Measurements from ENCODE around the gene BRAF.
A peak's percentile ranks its signal among the peaks of the same experiment; 100 is the strongest.
"Not testable (repeated sequence)": the region's sequence is repeated elsewhere in the genome, so short reads cannot be mapped to it uniquely, and the experiment has no call there.

Gene BRAF

DNA sequence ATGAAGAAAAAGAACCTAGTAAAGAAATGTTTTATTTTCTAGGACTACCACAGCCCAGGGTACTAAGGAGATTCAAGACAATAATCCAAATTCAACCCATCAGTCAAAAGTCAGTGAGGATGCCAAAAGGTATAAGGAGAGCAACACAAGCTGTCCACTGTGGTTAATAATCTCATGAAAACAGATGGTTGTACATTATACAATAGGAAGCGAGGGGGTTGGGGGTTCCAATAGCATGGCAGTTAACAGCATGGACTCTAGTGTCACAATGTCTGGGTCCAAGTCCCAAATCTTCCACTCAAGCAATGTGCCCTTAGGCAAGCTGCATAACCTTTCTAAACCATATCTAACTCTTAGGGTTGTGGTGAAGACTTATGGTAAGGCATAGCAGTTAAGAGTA, 35.1 kb downstream of the BRAF start:
- TF ChIP-seq, protein P1, sequence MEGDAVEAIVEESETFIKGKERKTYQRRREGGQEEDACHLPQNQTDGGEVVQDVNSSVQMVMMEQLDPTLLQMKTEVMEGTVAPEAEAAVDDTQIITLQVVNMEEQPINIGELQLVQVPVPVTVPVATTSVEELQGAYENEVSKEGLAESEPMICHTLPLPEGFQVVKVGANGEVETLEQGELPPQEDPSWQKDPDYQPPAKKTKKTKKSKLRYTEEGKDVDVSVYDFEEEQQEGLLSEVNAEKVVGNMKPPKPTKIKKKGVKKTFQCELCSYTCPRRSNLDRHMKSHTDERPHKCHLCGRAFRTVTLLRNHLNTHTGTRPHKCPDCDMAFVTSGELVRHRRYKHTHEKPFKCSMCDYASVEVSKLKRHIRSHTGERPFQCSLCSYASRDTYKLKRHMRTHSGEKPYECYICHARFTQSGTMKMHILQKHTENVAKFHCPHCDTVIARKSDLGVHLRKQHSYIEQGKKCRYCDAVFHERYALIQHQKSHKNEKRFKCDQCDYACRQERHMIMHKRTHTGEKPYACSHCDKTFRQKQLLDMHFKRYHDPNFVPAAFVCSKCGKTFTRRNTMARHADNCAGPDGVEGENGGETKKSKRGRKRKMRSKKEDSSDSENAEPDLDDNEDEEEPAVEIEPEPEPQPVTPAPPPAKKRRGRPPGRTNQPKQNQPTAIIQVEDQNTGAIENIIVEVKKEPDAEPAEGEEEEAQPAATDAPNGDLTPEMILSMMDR (IDR thresholded peaks at IDR 0.05; ENCODE audit: insufficient read depth, low read depth, low read length, missing control alignments) = no peak
- no peak for DNase-seq (ENCODE audit: low read depth)
- no peak overlapping the region for H3K4me3 ChIP-seq (ENCODE audit: low read depth, low read length)

DNA sequence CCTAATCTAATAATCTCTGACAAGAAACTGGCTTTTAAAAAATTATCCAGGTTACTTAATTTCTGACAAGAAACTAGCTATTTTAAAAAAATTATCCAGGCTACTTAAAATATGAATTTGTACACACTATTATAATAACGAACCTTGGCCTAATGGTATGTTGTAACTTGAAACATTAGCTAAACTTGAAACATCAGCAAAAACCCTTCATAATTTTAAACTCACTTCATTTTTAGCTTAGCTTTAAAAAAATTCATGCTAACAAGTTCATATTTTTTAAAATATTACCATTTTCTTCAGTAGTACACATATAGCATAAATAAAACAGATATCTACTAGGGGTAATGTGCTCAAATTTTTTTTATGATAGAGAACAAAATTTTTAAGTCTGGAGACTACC, 35.6 kb downstream of the BRAF start:
- H3K4me3 ChIP-seq (ENCODE audit: low read depth, low read length) = no peak overlapping the region
- TF ChIP-seq, protein P1 (IDR thresholded peaks at IDR 0.05; ENCODE audit: insufficient read depth, low read depth, low read length, missing control alignments) = no peak
- DNase-seq (ENCODE audit: low read depth) = no peak

DNA sequence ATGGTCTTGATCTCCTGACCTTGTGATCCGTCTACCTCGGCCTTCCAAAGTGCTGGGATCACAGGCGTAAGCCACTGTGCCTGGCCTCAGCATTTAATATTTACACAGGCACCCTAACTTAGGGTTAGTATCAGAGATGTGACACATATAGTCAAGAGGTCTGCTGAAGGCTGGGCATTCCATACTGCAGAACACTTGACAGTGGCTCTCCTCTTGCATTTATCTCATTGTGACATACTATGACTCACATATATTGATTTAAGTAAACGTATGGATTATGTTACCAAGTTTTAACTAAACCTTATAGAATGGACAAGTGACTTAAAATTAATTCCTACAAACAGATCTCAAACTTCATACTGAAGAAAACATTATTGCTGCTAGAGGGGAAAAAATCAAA, 36.6 kb downstream of the BRAF start:
- TF ChIP-seq, protein P1 (IDR thresholded peaks at IDR 0.05; ENCODE audit: insufficient read depth, low read depth, low read length, missing control alignments) = no peak
- no peak for DNase-seq (ENCODE audit: low read depth)

DNA sequence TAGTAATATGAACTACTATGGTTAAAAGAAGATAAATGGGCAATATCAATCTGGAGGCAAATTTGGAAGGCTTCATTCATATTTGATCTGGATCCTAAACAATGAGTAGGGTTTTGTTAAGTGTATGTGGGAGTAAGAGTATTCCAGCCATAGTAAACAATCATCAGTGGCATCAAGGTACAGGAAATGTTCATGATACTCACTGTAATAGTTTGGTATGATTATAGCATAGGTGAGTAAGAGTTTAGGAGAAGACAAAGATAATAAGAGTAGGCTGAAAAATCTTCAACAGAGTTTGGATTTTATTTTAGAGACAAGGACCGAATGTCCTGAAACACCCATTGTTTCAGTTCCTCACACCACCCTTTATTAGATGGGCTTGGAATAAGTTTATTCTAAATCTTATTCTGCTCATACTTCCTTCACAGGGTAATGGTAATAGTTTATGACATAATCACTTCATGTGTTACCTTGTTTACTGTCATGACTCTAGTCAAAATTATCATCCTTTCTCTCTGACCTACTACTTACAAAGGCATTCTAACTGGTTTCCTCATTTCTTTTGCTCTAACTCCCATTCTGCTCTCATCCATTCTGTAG, 38.9 kb downstream of the BRAF start:
- TF ChIP-seq, protein P1 (IDR thresholded peaks at IDR 0.05; ENCODE audit: insufficient read depth, low read depth, low read length, missing control alignments) = no peak
- H3K4me3 ChIP-seq (ENCODE audit: low read depth, low read length) = no peak overlapping the region
- no peak for DNase-seq (ENCODE audit: low read depth)

More for the DNA sequence above, 36.6 kb downstream of the BRAF start:
- H3K4me3 ChIP-seq (ENCODE audit: low read depth, low read length) = no peak overlapping the region

DNA sequence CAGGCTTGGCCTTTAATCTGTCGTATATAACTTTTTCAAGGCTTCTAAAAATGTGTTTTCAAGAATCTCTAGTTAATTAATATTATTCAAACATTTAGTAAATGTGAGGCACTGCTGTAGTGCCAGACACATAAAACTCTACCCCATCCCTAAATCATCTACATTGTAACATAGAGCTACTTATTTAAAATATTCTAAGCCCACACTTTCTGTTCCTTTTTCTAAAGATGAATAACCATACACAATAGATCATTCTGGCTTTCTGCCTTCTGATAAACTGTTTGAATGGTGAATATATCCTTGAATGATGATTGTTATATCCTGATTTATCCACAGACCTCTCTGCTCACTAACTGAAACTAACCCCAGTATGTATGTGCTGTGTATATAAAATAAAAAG, 41.4 kb downstream of the BRAF start:
- no peak overlapping the region for H3K4me3 ChIP-seq (ENCODE audit: low read depth, low read length)
- TF ChIP-seq, protein P1 (IDR thresholded peaks at IDR 0.05; ENCODE audit: insufficient read depth, low read depth, low read length, missing control alignments) = no peak

DNA sequence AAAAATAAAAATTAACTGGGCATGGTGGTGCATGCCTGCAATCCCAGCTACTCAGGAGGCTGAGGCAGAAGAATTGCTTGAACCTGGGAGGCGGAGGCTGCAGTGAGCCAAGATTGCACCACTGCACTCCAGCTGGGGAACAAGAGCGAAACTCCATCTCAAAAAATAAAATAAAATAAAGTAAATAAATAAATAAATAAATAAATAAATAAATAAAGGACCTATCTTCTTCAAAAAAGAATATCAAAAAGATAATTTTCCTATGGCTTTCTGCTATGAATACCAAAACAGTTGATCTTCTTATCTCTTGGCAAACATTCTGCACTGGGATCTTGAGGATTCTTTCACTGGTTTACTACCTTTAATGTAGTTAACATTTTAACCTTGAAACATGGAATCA, 41.9 kb downstream of the BRAF start:
- not testable (repeated sequence) for DNase-seq (ENCODE audit: low read depth); H3K4me3 ChIP-seq (ENCODE audit: low read depth, low read length)

More for the DNA sequence above, 41.4 kb downstream of the BRAF start:
- no peak for DNase-seq (ENCODE audit: low read depth)

DNA sequence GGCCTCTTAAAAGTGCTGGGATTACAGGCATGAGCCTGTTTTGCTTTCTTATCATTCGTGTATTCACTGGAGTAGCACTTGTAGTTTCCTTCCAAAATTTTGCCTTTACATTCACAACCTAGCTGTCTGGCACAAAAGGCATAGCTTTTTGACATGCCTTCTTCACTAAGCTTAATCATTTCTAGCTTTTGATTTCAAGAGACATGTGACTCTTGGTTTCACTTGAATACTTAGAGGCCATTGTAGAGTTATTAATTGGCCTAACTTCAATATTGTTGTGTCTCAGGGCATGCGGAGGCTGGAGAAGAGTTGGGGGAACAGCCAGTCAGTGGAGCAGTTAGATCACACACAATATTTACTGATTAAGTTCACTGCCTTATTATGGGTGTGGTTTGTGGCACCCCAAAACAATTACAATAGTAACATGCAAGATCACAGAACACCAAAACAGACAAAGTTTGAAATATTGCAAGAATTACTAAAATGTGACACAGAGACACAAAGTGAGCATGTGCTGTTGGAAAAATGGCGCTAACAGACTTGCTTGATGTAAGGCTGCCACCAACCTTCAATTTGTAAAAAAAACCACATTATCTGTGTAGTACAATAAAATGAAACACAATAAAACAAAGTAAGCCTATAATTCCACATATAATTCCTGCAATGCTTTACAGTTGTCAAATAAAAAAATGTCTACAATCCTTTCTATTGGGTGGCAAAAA, 43.1 kb downstream of the BRAF start:
- TF ChIP-seq, protein P1 (IDR thresholded peaks at IDR 0.05; ENCODE audit: insufficient read depth, low read depth, low read length, missing control alignments) = no peak
- no peak overlapping the region for H3K4me3 ChIP-seq (ENCODE audit: low read depth, low read length)

More for the DNA sequence above, 43.1 kb downstream of the BRAF start:
- DNase-seq (ENCODE audit: low read depth) = peak; percentile 39

Data from GM12865 (cell line).